ENCODE measurements around the gene PLCD4.

- no peak for TF ChIP-seq CTCF (IDR thresholded peaks at IDR 0.05)
- no peak for TF ChIP-seq POLR2A (IDR thresholded peaks at IDR 0.05)
- TF ChIP-seq EP300 (IDR thresholded peaks at IDR 0.05): no peak
These were observed 48.1 kb downstream of the PLCD4 start for GRCh38 chr2:218655751-218656150.
